CD14-positive monocyte (primary cell): ENCODE data around the gene IL12RB1. TPM values are rescaled to one million over a fixed set of nuclear protein-coding genes. Genes with fewer than 3 reads are reported as not detected.

Source experiments
- DNase-seq, 3 donors: peaks; one replicate each; pipeline ENCODE4 v3.0.0-alpha.2; 2011 to 2022
- H2AFZ ChIP-seq: 2 replicates; pipeline ENCODE4 v1.6.0; 2012; ENCODE audit warnings: mild to moderate bottlenecking, low read depth, low read length, inconsistent platforms; ENCODE audit not compliant: insufficient read depth, poor library complexity, severe bottlenecking
- H3K27ac ChIP-seq, 2 donors: 1 replicate in 1 of 2; 2 replicates in 1 of 2; pipeline ENCODE4 v1.5.1; 2012 to 2013; ENCODE audit warnings: low read length in 2 of 2, control low read depth in 1 of 2, inconsistent platforms in 1 of 2, low read depth in 1 of 2, mild to moderate bottlenecking in 1 of 2
- H3K27me3 ChIP-seq, 2 donors: one replicate each; pipeline versions ENCODE4 v1.6.0 to v1.6.1; 2011 to 2013; ENCODE audit warnings: low read length in 2 of 2; ENCODE audit not compliant: control insufficient read depth in 2 of 2, insufficient read depth in 2 of 2
- H3K36me3 ChIP-seq, 2 donors: replicated peaks in 1 of 2; 1 replicate in 1 of 2; 2 replicates in 1 of 2; pipeline versions ENCODE4 v1.5.1 to v1.6.1; 2012 to 2013; ENCODE audit warnings: low read length in 2 of 2, control low read depth in 1 of 2, inconsistent platforms in 1 of 2, mild to moderate bottlenecking in 1 of 2; ENCODE audit not compliant: insufficient read depth in 2 of 2, control insufficient read depth in 1 of 2
- H3K4me1 ChIP-seq, 2 donors: 1 replicate in 1 of 2; 2 replicates in 1 of 2; pipeline versions ENCODE4 v1.5.1 to v1.6.1; 2012 to 2013; ENCODE audit warnings: low read length in 2 of 2, control low read depth in 1 of 2, inconsistent platforms in 1 of 2, mild to moderate bottlenecking in 1 of 2, moderate library complexity in 1 of 2; ENCODE audit not compliant: insufficient read depth in 2 of 2, control insufficient read depth in 1 of 2
- H3K4me2 ChIP-seq: replicated peaks from 2 replicates; pipeline ENCODE3; 2012; ENCODE audit warnings: low read length, moderate library complexity, mild to moderate bottlenecking; ENCODE audit not compliant: poor library complexity, severe bottlenecking; ENCODE audit errors: extremely low read depth
- H3K4me3 ChIP-seq, 3 experiments: fragments of 200-600 bp in 1 of 3; sonication (generic) in 1 of 3; replicated peaks in 1 of 3; 1 replicate in 2 of 3; 2 replicates in 1 of 3; pipeline ENCODE4 v1.5.1; 2011 to 2013; ENCODE audit warnings: low read length in 3 of 3, mild to moderate bottlenecking in 3 of 3, control low read depth in 2 of 3, low read depth in 2 of 3, inconsistent platforms in 1 of 3, moderate library complexity in 1 of 3
- H3K79me2 ChIP-seq: 2 replicates; pipeline ENCODE4 v1.6.0; 2012; ENCODE audit warnings: mild to moderate bottlenecking, control low read depth, inconsistent platforms, low read length, moderate library complexity; ENCODE audit not compliant: insufficient read depth
- H3K9ac ChIP-seq: 2 replicates; pipeline ENCODE4 v1.6.0; 2017; ENCODE audit warnings: low read length, mild to moderate bottlenecking; ENCODE audit not compliant: insufficient read depth, poor library complexity, severe bottlenecking
- H3K9me3 ChIP-seq, 2 donors: replicated peaks in 1 of 2; 1 replicate in 1 of 2; 2 replicates in 1 of 2; pipeline versions ENCODE4 v1.5.1 to v1.6.1; 2012 to 2013; ENCODE audit warnings: low read length in 2 of 2, control low read depth in 1 of 2; ENCODE audit not compliant: control insufficient read depth in 1 of 2, insufficient read depth in 1 of 2
- H4K20me1 ChIP-seq: 2 replicates; pipeline ENCODE4 v1.6.0; 2012; ENCODE audit warnings: mild to moderate bottlenecking, low read length, control low read depth, moderate library complexity; ENCODE audit not compliant: insufficient read depth
- H3K27ac Mint-ChIP-seq, 7 donors: one replicate each; pipeline ENCODE4 v1.8.0; 2020; ENCODE audit warnings: mild to moderate bottlenecking in 7 of 7, mixed read lengths in 7 of 7, moderate library complexity in 6 of 7, inconsistent platforms in 2 of 7
- H3K27me3 Mint-ChIP-seq, 3 donors: one replicate each; pipeline ENCODE4 v1.8.0; 2021 to 2022; ENCODE audit warnings: low read depth in 3 of 3, mild to moderate bottlenecking in 3 of 3, mixed read lengths in 3 of 3, moderate library complexity in 3 of 3, inconsistent platforms in 1 of 3
- H3K36me3 Mint-ChIP-seq, 2 donors: one replicate each; pipeline ENCODE4 v1.8.0; 2020; ENCODE audit warnings: mixed read lengths in 2 of 2, inconsistent platforms in 1 of 2, mild to moderate bottlenecking in 1 of 2
- H3K4me1 Mint-ChIP-seq: one replicate; pipeline ENCODE4 v1.8.0; 2020; ENCODE audit warnings: mild to moderate bottlenecking, mixed read lengths
- H3K4me3 Mint-ChIP-seq, 2 donors: one replicate each; pipeline ENCODE4 v1.8.0; 2020; ENCODE audit warnings: mild to moderate bottlenecking in 2 of 2, mixed read lengths in 2 of 2, moderate library complexity in 1 of 2
- H3K9me3 Mint-ChIP-seq, 7 donors: one replicate each; pipeline ENCODE4 v1.8.0; 2020 to 2022; ENCODE audit warnings: mixed read lengths in 7 of 7, mild to moderate bottlenecking in 6 of 7, moderate library complexity in 6 of 7, inconsistent platforms in 2 of 7
- CTCF ChIP-seq: fragments of 200-600 bp; IDR thresholded peaks from one replicate; pipeline ENCODE4 v1.8.0; 2022; ENCODE audit warnings: antibody characterized with exemption, mild to moderate bottlenecking
- WGBS: methylation state at CpG from one replicate; pipeline ENCODE4 v1.1.5; 2013; ENCODE audit warnings: missing lambda C conversion rate; ENCODE audit not compliant: insufficient coverage; 5-methylcytosine and 5-hydroxymethylcytosine counted together
- intact Hi-C, 2 donors: fragments of 100-400 bp; cut with micrococcal nuclease; formaldehyde crosslinking; loops; one replicate each; pipeline versions ENCODE4 v1.15.0 to v1.15.1; 2023
- polyA plus RNA-seq, 3 donors: library from polyadenylated mRNA; depleted of rRNA in 1 of 3; unstranded in 2 of 3; stranded (reverse) in 1 of 3; fragments of 300-500 nt in 2 of 3; fragments of >200 nt in 1 of 3; fragmentation: Illumina TruSeq in 2 of 3; gene quantifications; 1 replicate in 2 of 3; 2 replicates in 1 of 3; pipeline ENCODE4 v1.2.3, GENCODE V29; 2012 to 2021

Gene IL12RB1
- polyA plus RNA-seq, 3 donors = 7.8 to 17.5 (median 7.9) TPM

GRCh38 chr19:18085702-18086457 lies 854 bp downstream of the IL12RB1 start:
- peaks cover 0 to 8% (median 0%) of the 10 kb centered on the region in 3 donors for H3K27me3 Mint-ChIP-seq
- H4K20me1 ChIP-seq = no peaks in the 10 kb centered on the region
- peaks cover 10 to 13% of the 10 kb centered on the region in 2 donors for H3K36me3 Mint-ChIP-seq
- peak overlapping the region in 1 of 2 donors; percentile 98 for H3K27ac ChIP-seq
- peaks cover 47 to 56% of the 10 kb centered on the region in 2 donors for H3K4me1 ChIP-seq
- intact Hi-C loops = no loop called here
- no peaks in the 10 kb centered on the region for H3K27me3 ChIP-seq
- TF ChIP-seq CTCF = no peak
- no peak overlapping the region for H2AFZ ChIP-seq
- peaks cover 5% of the 10 kb centered on the region for H3K79me2 ChIP-seq
- no peaks in the 10 kb centered on the region for H3K9me3 ChIP-seq
- peak overlapping the region in 5 of 7 donors; percentile 69 to 99 (median 98) for H3K27ac Mint-ChIP-seq
- 100% methylated on average over 1 of the region's 8 CpGs for WGBS
- H3K9ac ChIP-seq = peak overlapping the region; percentile 87
- H3K4me3 ChIP-seq = peak overlapping the region in 2 of 3 experiments; percentile 70 to 96
- no peaks in the 10 kb centered on the region for H3K36me3 ChIP-seq
- peaks cover 49% of the 10 kb centered on the region for H3K4me1 Mint-ChIP-seq
- peaks cover 0 to 9% (median 0%) of the 10 kb centered on the region in 7 donors for H3K9me3 Mint-ChIP-seq
- H3K4me3 Mint-ChIP-seq = peak overlapping the region; percentile 91 to 98
- H3K4me2 ChIP-seq = peak overlapping the region; percentile 96
- DNase-seq = no peak

GRCh38 chr19:18083929-18084684 lies 2.6 kb downstream of the IL12RB1 start:
- H2AFZ ChIP-seq = no peak overlapping the region

More at GRCh38 chr19:18083929-18084684, 2.6 kb downstream of the IL12RB1 start:
- intact Hi-C loops = no loop called here
- peaks cover 32% of the 10 kb centered on the region for H3K4me1 Mint-ChIP-seq
- H3K9me3 Mint-ChIP-seq = peaks cover 0 to 9% (median 0%) of the 10 kb centered on the region in 7 donors
- H4K20me1 ChIP-seq = no peaks in the 10 kb centered on the region
- H3K79me2 ChIP-seq = peaks cover 5% of the 10 kb centered on the region
- H3K36me3 ChIP-seq = no peaks in the 10 kb centered on the region
- no peak overlapping the region for H3K27ac Mint-ChIP-seq
- H3K27ac ChIP-seq = no peak overlapping the region
- H3K27me3 ChIP-seq = no peaks in the 10 kb centered on the region
- peaks cover 17 to 24% of the 10 kb centered on the region in 2 donors for H3K36me3 Mint-ChIP-seq
- H3K9me3 ChIP-seq = no peaks in the 10 kb centered on the region
- no peak overlapping the region for H3K9ac ChIP-seq
- no peak overlapping the region for H3K4me3 ChIP-seq
- TF ChIP-seq CTCF = no peak
- peaks cover 29 to 38% of the 10 kb centered on the region in 2 donors for H3K4me1 ChIP-seq
- no peak overlapping the region for H3K4me3 Mint-ChIP-seq
- H3K27me3 Mint-ChIP-seq = peaks cover 0 to 7% (median 0%) of the 10 kb centered on the region in 3 donors
- DNase-seq = no peak
- WGBS = 91% methylated on average over 8 of the region's 8 CpGs
- no peak overlapping the region for H3K4me2 ChIP-seq
